Iris pigment epithelial cell (primary cell): Measurements from ENCODE around the gene FAM131A.

ENCODE experiments used
- DNase-seq: peaks from one replicate; pipeline ENCODE4 v3.0.0-alpha.2; 2011; ENCODE audit warnings: low read depth

FAM131A gene

GRCh38 chr3:184378651-184379357 lies 41.4 kb downstream of the FAM131A start:
- no peak for DNase-seq

GRCh38 chr3:184379358-184380184 lies 42.2 kb downstream of the FAM131A start, which contains the start of gene CHRD:
Gene CHRD (plus strand): TSS chr3:184380054. CDS start chr3:184380319, 265 bp downstream.
- no peak for DNase-seq

- DNase-seq: peak; percentile 25
Observed at GRCh38 chr3:184380185-184380626, 42.8 kb downstream of the FAM131A start.

- no peak for DNase-seq
Observed at GRCh38 chr3:184380627-184381260, 43.3 kb downstream of the FAM131A start.

GRCh38 chr3:184381261-184382224 lies 44.1 kb downstream of the FAM131A start:
- DNase-seq: no peak

- DNase-seq: no peak
Observed at GRCh38 chr3:184382326-184383032, 45.1 kb downstream of the FAM131A start.

GRCh38 chr3:184383033-184383740 lies 45.8 kb downstream of the FAM131A start:
- DNase-seq: no peak

GRCh38 chr3:184384342-184384741 lies 46.9 kb downstream of the FAM131A start:
- DNase-seq: no peak

GRCh38 chr3:184384856-184385422 lies 47.5 kb downstream of the FAM131A start:
- no peak for DNase-seq

- DNase-seq: no peak
Observed at GRCh38 chr3:184386047-184386806, 48.8 kb downstream of the FAM131A start.

GRCh38 chr3:184387174-184387714 lies 49.8 kb downstream of the FAM131A start:
- DNase-seq: no peak

- no peak for DNase-seq
Observed at GRCh38 chr3:184388164-184388935, 51.0 kb downstream of the FAM131A start.

GRCh38 chr3:184388936-184389230 lies 51.5 kb downstream of the FAM131A start:
- DNase-seq: no peak

GRCh38 chr3:184389384-184389783 lies 52.0 kb downstream of the FAM131A start:
- DNase-seq: no peak

- DNase-seq: no peak
Observed at GRCh38 chr3:184389935-184390528, 52.6 kb downstream of the FAM131A start.

- DNase-seq: no peak
Observed at GRCh38 chr3:184391266-184391665, 53.9 kb downstream of the FAM131A start.

GRCh38 chr3:184395320-184395660 lies 57.9 kb downstream of the FAM131A start:
- DNase-seq: no peak
